A549 (cell line): Measurements from ENCODE around the gene RNU1-4. TPM values are rescaled to one million over a fixed set of nuclear protein-coding genes. Genes with fewer than 3 reads are reported as not detected.
"Not testable (repeated sequence)": the region's sequence is repeated elsewhere in the genome, so short reads cannot be mapped to it uniquely, and the experiment has no call there.

Experiments used
- ATAC-seq, 2 experiments: fragments of 200-7000 bp in 1 of 2; fragments of >200 bp in 1 of 2; cut with Nextera tagmentation in 1 of 2; cut with Tn5 transposase in 1 of 2; 3 replicates each; pipeline versions ENCODE4 v1.8.0 to v1.9.1; 2018 to 2020; ENCODE audit warnings: mild to moderate bottlenecking in 1 of 2, moderate library complexity in 1 of 2
- CTCF ChIA-PET: fragments of 300-600 bp; sonication (Branson Sonifier 250); formaldehyde crosslinking; extraction: SDS; loops from one replicate; lab custom pipeline; 2021; ENCODE audit warnings: antibody characterized with exemption, inconsistent platforms; lab: Yijun Ruan, JAX
- POLR2A ChIA-PET: fragments of 350-600 bp; formaldehyde crosslinking; extraction: SDS; loops from one replicate; lab custom pipeline; 2021; ENCODE audit warnings: antibody characterized with exemption, inconsistent platforms; lab: Yijun Ruan, JAX
- DNase-seq, 2 experiments: peaks; one replicate each; pipeline versions ENCODE4 v3.0.0 to v3.0.0-alpha.2; 2011 to 2016; ENCODE audit warnings: low read depth in 1 of 2, low spot score in 1 of 2
- FAIRE-seq: peaks from 2 replicates; lab custom pipeline; 2011; peaks lifted over from hg19 to GRCh38; lab: Jason Lieb, UNC
- H3K27ac ChIP-seq, 2 experiments: fragments of >200 bp; sonication (Bioruptor Twin); formaldehyde crosslinking; 3 replicates each; pipeline ENCODE4 v1.5.1; 2016 to 2017
- H3K4me1 ChIP-seq: fragments of >200 bp; sonication (Bioruptor Twin); formaldehyde crosslinking; 3 replicates; pipeline ENCODE4 v1.6.1; 2016
- H3K4me2 ChIP-seq: fragments of >200 bp; sonication (Bioruptor Twin); formaldehyde crosslinking; 3 replicates; pipeline ENCODE4 v1.6.1; 2016
- H3K4me3 ChIP-seq: fragments of >200 bp; sonication (Bioruptor Twin); formaldehyde crosslinking; 3 replicates; pipeline ENCODE4 v1.5.1; 2016
- H3K9me3 ChIP-seq: fragments of >200 bp; sonication (Bioruptor Twin); formaldehyde crosslinking; 3 replicates; pipeline ENCODE4 v1.6.1; 2016
- BHLHE40 ChIP-seq: IDR thresholded peaks from 2 replicates; pipeline ENCODE4 v1.6.1; 2012; ENCODE audit warnings: low read depth, low read length, inconsistent platforms
- CHD4 ChIP-seq: fragments of 200-600 bp; sonication (generic); IDR thresholded peaks from 2 replicates; pipeline ENCODE4 v1.6.1; 2016; ENCODE audit warnings: antibody characterized with exemption, mild to moderate bottlenecking, borderline replicate concordance
- E2F6 ChIP-seq: IDR thresholded peaks from 2 replicates; pipeline ENCODE4 v1.6.1; 2012; ENCODE audit warnings: low read depth, borderline replicate concordance
- EHF ChIP-seq: fragments of 250-450 bp; sonication (Bioruptor Pico); IDR thresholded peaks from 2 replicates; pipeline ENCODE4 v1.5.0; 2020; ENCODE audit warnings: mild to moderate bottlenecking
- EP300 ChIP-seq, 2 experiments: fragments of >200 bp; sonication (Bioruptor Twin); formaldehyde crosslinking; IDR thresholded peaks; 2 replicates in 1 of 2; 3 replicates in 1 of 2; pipeline ENCODE4 v1.6.1; 2016 to 2017
- HOXB5 ChIP-seq: fragments of 250-450 bp; sonication (Bioruptor Pico); IDR thresholded peaks from 2 replicates; pipeline ENCODE4 v1.5.0; 2020; ENCODE audit warnings: mild to moderate bottlenecking, moderate library complexity
- KDM5A ChIP-seq: fragments of 200-600 bp; sonication (generic); IDR thresholded peaks from 2 replicates; pipeline ENCODE4 v1.6.1; 2016; ENCODE audit warnings: antibody characterized with exemption, mild to moderate bottlenecking
- NPAS2 ChIP-seq: fragments of 250-450 bp; sonication (Bioruptor Pico); IDR thresholded peaks from 2 replicates; pipeline ENCODE4 v1.8.0; 2022; ENCODE audit warnings: mild to moderate bottlenecking, moderate library complexity, borderline replicate concordance
- PHF8 ChIP-seq: fragments of 200-600 bp; sonication (generic); IDR thresholded peaks from 2 replicates; pipeline ENCODE4 v1.6.1; 2016; ENCODE audit warnings: low read depth, mild to moderate bottlenecking, antibody characterized with exemption, moderate library complexity, borderline replicate concordance
- POLR2A ChIP-seq: IDR thresholded peaks from 2 replicates; pipeline ENCODE4 v1.6.1; 2012; ENCODE audit warnings: mild to moderate bottlenecking, low read length
- SMC3 ChIP-seq: fragments of >200 bp; sonication (Bioruptor Twin); formaldehyde crosslinking; IDR thresholded peaks from 3 replicates; pipeline ENCODE4 v1.6.1; 2018; ENCODE audit warnings: inconsistent platforms
- SREBF2 ChIP-seq: fragments of 450-650 bp; IDR thresholded peaks from 2 replicates; pipeline ENCODE4 v1.6.1; 2014; ENCODE audit warnings: mild to moderate bottlenecking, moderate library complexity
- USF2 ChIP-seq: fragments of 450-650 bp; IDR thresholded peaks from 2 replicates; pipeline ENCODE4 v1.6.1; 2014; ENCODE audit warnings: antibody characterized with exemption
- ZC3H11A ChIP-seq: fragments of 450-650 bp; IDR thresholded peaks from 2 replicates; pipeline ENCODE4 v1.6.1; 2014; ENCODE audit warnings: antibody characterized with exemption, mild to moderate bottlenecking
- WGBS: methylation state at CpG from one replicate; pipeline ENCODE4 v1.1.6; 2017; ENCODE audit errors: missing lambda C conversion rate; 5-methylcytosine and 5-hydroxymethylcytosine counted together
- polyA plus RNA-seq, 4 experiments: library from polyadenylated mRNA; depleted of rRNA in 3 of 4; stranded (reverse); fragments of >200 nt; fragmentation: RNase III in 1 of 4; extraction: RNeasy Plus Mini Kit Qiagen cat#74134 plus additional on column Dnase treatment in 1 of 4; gene quantifications; 2 replicates in 3 of 4; 3 replicates in 1 of 4; pipeline ENCODE4 v1.2.3, GENCODE V29; 2011 to 2017

The RNU1-4 gene
- polyA plus RNA-seq, 2 of the 4 experiments (the other 2 are of a cell fraction), result 6.6 to 56.2 TPM

DNA sequence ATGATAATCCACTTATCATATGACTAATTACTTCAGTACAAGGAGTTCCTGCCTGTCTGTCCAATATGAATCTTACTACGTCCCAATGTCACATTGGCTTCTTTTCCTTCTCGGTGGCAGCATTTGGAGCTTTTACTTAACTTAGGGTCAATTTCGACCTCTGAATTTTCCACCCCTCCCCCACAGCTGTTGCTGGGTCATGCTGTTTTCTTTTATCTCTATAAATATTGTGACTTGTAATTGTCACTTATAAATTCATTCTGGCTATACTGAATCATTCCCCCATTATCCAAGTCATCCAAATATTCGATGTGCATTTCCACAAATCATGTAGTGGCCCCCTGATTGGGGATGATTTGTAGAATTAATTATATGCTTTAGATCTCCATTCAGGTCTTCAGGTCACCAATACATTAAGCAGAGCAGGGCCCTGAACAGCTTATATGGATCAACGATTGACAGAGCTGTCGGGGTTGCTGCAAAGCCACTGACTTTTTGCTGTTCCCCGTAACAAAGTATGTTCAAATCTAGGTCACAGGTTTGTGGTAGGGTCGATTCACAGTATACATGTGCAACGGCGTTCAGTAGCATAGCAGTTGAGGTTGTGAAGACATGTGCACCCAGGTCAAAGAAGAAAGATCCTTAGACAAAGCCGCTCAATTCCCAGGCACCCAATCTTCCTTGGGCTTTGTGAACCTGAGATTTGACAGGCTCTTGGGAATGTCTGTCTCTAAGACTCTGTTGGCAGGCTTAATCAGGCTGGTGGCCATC lies 18.3 kb upstream of the RNU1-4 start:
- no peak overlapping the region for H3K4me3 ChIP-seq
- DNase-seq (no peak), FAIRE-seq (no peak), ATAC-seq (no peak)
- POLR2A ChIA-PET, result no interaction called here
- 63% methylated on average over 11 of the region's 11 CpGs for WGBS
- CTCF ChIA-PET, result interaction anchor here (2.8 to 10.1 kb wide), 2 partner anchors 14 to 19 kb away, joined by 10 to 54 read pairs; no protein-coding TSS in a partner anchor
- H3K9me3 ChIP-seq, result no peaks in the 10 kb centered on the region
- no peaks in the 10 kb centered on the region for H3K4me1 ChIP-seq
- no peak overlapping the region for H3K27ac ChIP-seq
- TF ChIP-seq HOXB5 (CRISPR knock-in tag) (no peak), KDM5A (no peak)
- no peak overlapping the region for H3K4me2 ChIP-seq

GRCh38 chr1:16724718-16725438 lies 15.4 kb upstream of the RNU1-4 start:
- POLR2A ChIA-PET, result no interaction called here
- H3K27ac ChIP-seq, result no peak overlapping the region

GRCh38 chr1:16725439-16726245 lies 14.7 kb upstream of the RNU1-4 start:
- FAIRE-seq, H3K9me3 ChIP-seq, H3K4me2 ChIP-seq, H3K4me3 ChIP-seq, POLR2A ChIA-PET, H3K27ac ChIP-seq, ATAC-seq, DNase-seq, H3K4me1 ChIP-seq: not testable (repeated sequence)
- WGBS, result 65% methylated on average over 10 of the region's 10 CpGs
- CTCF ChIA-PET, result interaction anchor here (0.8 to 10.1 kb wide), 4 partner anchors 11 to 26 kb away, joined by 5 to 54 read pairs (median 8); no protein-coding TSS in a partner anchor

More at GRCh38 chr1:16724718-16725438, 15.4 kb upstream of the RNU1-4 start:
- TF ChIP-seq ZC3H11A, result no peak
- TF ChIP-seq EHF, result no peak
- TF ChIP-seq SMC3, result no peak
- no peak for TF ChIP-seq KDM5A
- TF ChIP-seq EP300 (IDR thresholded peaks at IDR 0.05), result no peak
- TF ChIP-seq POLR2A, result no peak
- TF ChIP-seq SREBF2, result no peak
- no peak for TF ChIP-seq HOXB5 (CRISPR knock-in tag)
- no peak for TF ChIP-seq PHF8
- TF ChIP-seq CHD4, result no peak
- no peak for TF ChIP-seq NPAS2 (CRISPR knock-in tag)
- TF ChIP-seq USF2, result no peak
- TF ChIP-seq E2F6, result no peak
- no peak for TF ChIP-seq BHLHE40
- no peak for FAIRE-seq
- ATAC-seq, result no peak
- CTCF ChIA-PET, result interaction anchor here (1.3 to 10.1 kb wide), 3 partner anchors 14 to 25 kb away, joined by 4 to 54 read pairs (median 7); no protein-coding TSS in a partner anchor
- H3K4me2 ChIP-seq, result no peak overlapping the region
- no peak overlapping the region for H3K4me3 ChIP-seq
- H3K4me1 ChIP-seq, result no peaks in the 10 kb centered on the region
- 88% methylated on average over 45 of the region's 45 CpGs for WGBS
- no peak for DNase-seq
- no peaks in the 10 kb centered on the region for H3K9me3 ChIP-seq
